A549 (cell line): Measurements from ENCODE around the gene SMAD3. TPM values are rescaled to one million over a fixed set of nuclear protein-coding genes. Genes with fewer than 3 reads are reported as not detected.
"Not testable (repeated sequence)": the region's sequence is repeated elsewhere in the genome, so short reads cannot be mapped to it uniquely, and the experiment has no call there.

Experiments used
- ATAC-seq, 2 experiments: fragments of 200-7000 bp in 1 of 2; fragments of >200 bp in 1 of 2; cut with Nextera tagmentation in 1 of 2; cut with Tn5 transposase in 1 of 2; 3 replicates each; pipeline versions ENCODE4 v1.8.0 to v1.9.1; 2018 to 2020; ENCODE audit warnings: mild to moderate bottlenecking in 1 of 2, moderate library complexity in 1 of 2
- CTCF ChIA-PET: fragments of 300-600 bp; sonication (Branson Sonifier 250); formaldehyde crosslinking; extraction: SDS; loops from one replicate; lab custom pipeline; 2021; ENCODE audit warnings: antibody characterized with exemption, inconsistent platforms; lab: Yijun Ruan, JAX
- POLR2A ChIA-PET: fragments of 350-600 bp; formaldehyde crosslinking; extraction: SDS; loops from one replicate; lab custom pipeline; 2021; ENCODE audit warnings: antibody characterized with exemption, inconsistent platforms; lab: Yijun Ruan, JAX
- DNase-seq, 2 experiments: peaks; one replicate each; pipeline versions ENCODE4 v3.0.0 to v3.0.0-alpha.2; 2011 to 2016; ENCODE audit warnings: low read depth in 1 of 2, low spot score in 1 of 2
- FAIRE-seq: peaks from 2 replicates; lab custom pipeline; 2011; peaks lifted over from hg19 to GRCh38; lab: Jason Lieb, UNC
- H3K27ac ChIP-seq, 2 experiments: fragments of >200 bp; sonication (Bioruptor Twin); formaldehyde crosslinking; 3 replicates each; pipeline ENCODE4 v1.5.1; 2016 to 2017
- H3K4me1 ChIP-seq: fragments of >200 bp; sonication (Bioruptor Twin); formaldehyde crosslinking; 3 replicates; pipeline ENCODE4 v1.6.1; 2016
- H3K4me2 ChIP-seq: fragments of >200 bp; sonication (Bioruptor Twin); formaldehyde crosslinking; 3 replicates; pipeline ENCODE4 v1.6.1; 2016
- H3K4me3 ChIP-seq: fragments of >200 bp; sonication (Bioruptor Twin); formaldehyde crosslinking; 3 replicates; pipeline ENCODE4 v1.5.1; 2016
- H3K9me3 ChIP-seq: fragments of >200 bp; sonication (Bioruptor Twin); formaldehyde crosslinking; 3 replicates; pipeline ENCODE4 v1.6.1; 2016
- CBX2 ChIP-seq: fragments of 200-600 bp; sonication (generic); IDR thresholded peaks from 2 replicates; pipeline ENCODE4 v1.6.1; 2016; ENCODE audit warnings: low read depth, mild to moderate bottlenecking, borderline replicate concordance
- CEBPB ChIP-seq, 2 experiments: fragments of >200 bp in 1 of 2; sonication (Bioruptor Twin) in 1 of 2; formaldehyde crosslinking in 1 of 2; IDR thresholded peaks; 2 replicates each; pipeline ENCODE4 v1.6.1; 2012 to 2016
- EHF ChIP-seq: fragments of 250-450 bp; sonication (Bioruptor Pico); IDR thresholded peaks from 2 replicates; pipeline ENCODE4 v1.5.0; 2020; ENCODE audit warnings: mild to moderate bottlenecking
- EHMT2 ChIP-seq: fragments of 200-600 bp; sonication (generic); IDR thresholded peaks from 2 replicates; pipeline ENCODE4 v1.6.1; 2016; ENCODE audit warnings: antibody characterized with exemption, low read depth, mild to moderate bottlenecking, moderate library complexity
- HOXA7 ChIP-seq: fragments of 250-450 bp; sonication (Bioruptor Pico); IDR thresholded peaks from 2 replicates; pipeline ENCODE4 v1.5.0; 2020; ENCODE audit warnings: mild to moderate bottlenecking, moderate library complexity
- JUN ChIP-seq, 2 experiments: fragments of >200 bp; sonication (Bioruptor Twin); formaldehyde crosslinking; IDR thresholded peaks; 2 replicates in 1 of 2; 3 replicates in 1 of 2; pipeline ENCODE4 v1.6.1; 2016 to 2017
- KDM1A ChIP-seq: fragments of 200-600 bp; sonication (generic); IDR thresholded peaks from 2 replicates; pipeline ENCODE4 v1.6.1; 2016; ENCODE audit warnings: low read depth, mild to moderate bottlenecking
- NFE2L2 ChIP-seq: fragments of 150-350 bp; conservative IDR thresholded peaks from 2 replicates; pipeline ENCODE4 v1.6.1; 2014; ENCODE audit warnings: low read length
- NR3C1 ChIP-seq: fragments of >200 bp; sonication (Bioruptor Twin); formaldehyde crosslinking; IDR thresholded peaks from 3 replicates; pipeline ENCODE4 v1.6.1; 2017
- SMC3 ChIP-seq: fragments of >200 bp; sonication (Bioruptor Twin); formaldehyde crosslinking; IDR thresholded peaks from 3 replicates; pipeline ENCODE4 v1.6.1; 2018; ENCODE audit warnings: inconsistent platforms
- SREBF2 ChIP-seq: fragments of 450-650 bp; IDR thresholded peaks from 2 replicates; pipeline ENCODE4 v1.6.1; 2014; ENCODE audit warnings: mild to moderate bottlenecking, moderate library complexity
- TFCP2L1 ChIP-seq: fragments of 250-450 bp; sonication (Bioruptor Pico); IDR thresholded peaks from 2 replicates; pipeline ENCODE4 v1.5.0; 2021; ENCODE audit warnings: mild to moderate bottlenecking
- TP53 ChIP-seq: fragments of 250-450 bp; sonication (Bioruptor Pico); IDR thresholded peaks from 2 replicates; pipeline ENCODE4 v1.5.0; 2021; ENCODE audit warnings: mild to moderate bottlenecking, moderate library complexity
- ZC3H11A ChIP-seq: fragments of 450-650 bp; IDR thresholded peaks from 2 replicates; pipeline ENCODE4 v1.6.1; 2014; ENCODE audit warnings: antibody characterized with exemption, mild to moderate bottlenecking
- ZFP36 ChIP-seq: fragments of 450-650 bp; IDR thresholded peaks from 2 replicates; pipeline ENCODE4 v1.6.1; 2014; ENCODE audit warnings: borderline replicate concordance; ENCODE audit not compliant: partially characterized antibody
- WGBS: methylation state at CpG from one replicate; pipeline ENCODE4 v1.1.6; 2017; ENCODE audit errors: missing lambda C conversion rate; 5-methylcytosine and 5-hydroxymethylcytosine counted together
- polyA plus RNA-seq, 4 experiments: library from polyadenylated mRNA; depleted of rRNA in 3 of 4; stranded (reverse); fragments of >200 nt; fragmentation: RNase III in 1 of 4; extraction: RNeasy Plus Mini Kit Qiagen cat#74134 plus additional on column Dnase treatment in 1 of 4; gene quantifications; 2 replicates in 3 of 4; 3 replicates in 1 of 4; pipeline ENCODE4 v1.2.3, GENCODE V29; 2011 to 2017
- TF ChIP-seq, protein P1 (sequence below): IDR thresholded peaks from 2 replicates; pipeline ENCODE4 v1.6.1; 2012
- TF ChIP-seq, protein P2 (sequence below): IDR thresholded peaks from 2 replicates; pipeline ENCODE4 v1.6.1; 2012; ENCODE audit warnings: low read depth, borderline replicate concordance
- TF ChIP-seq, protein P3 (sequence below): fragments of 250-450 bp; sonication (Bioruptor Pico); IDR thresholded peaks from 2 replicates; pipeline ENCODE4 v1.5.0; 2021; ENCODE audit warnings: mild to moderate bottlenecking, moderate library complexity, borderline replicate concordance
- TF ChIP-seq, protein P4 (sequence below): fragments of 450-650 bp; IDR thresholded peaks from 2 replicates; pipeline ENCODE4 v1.6.1; 2014; ENCODE audit warnings: antibody characterized with exemption

Gene SMAD3
- polyA plus RNA-seq, 2 of the 4 experiments (the other 2 are of a cell fraction): 74.6 to 77.2 TPM

DNA sequence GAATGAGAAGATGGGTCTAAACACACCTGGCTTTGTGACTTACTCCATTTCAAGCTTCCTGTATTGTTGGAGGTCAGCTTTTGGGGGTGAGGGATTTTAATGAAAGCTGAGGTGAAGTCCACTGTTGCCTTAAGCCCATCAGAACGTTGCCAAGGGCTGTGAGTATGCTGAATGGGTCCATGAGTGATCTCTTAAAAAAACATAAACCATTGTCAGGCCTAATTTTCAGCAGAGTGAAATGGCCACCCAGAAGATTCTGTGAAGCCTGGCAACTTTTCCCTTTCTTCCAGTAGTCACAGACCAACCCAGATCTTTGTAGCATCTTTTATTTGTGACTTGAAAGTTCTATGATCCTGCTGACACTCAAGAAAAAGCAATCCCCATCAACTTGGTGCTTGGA lies 87.0 kb downstream of the SMAD3 start:
- Histone ChIP-seq H3K4me3 (no peak overlapping the region), H3K4me1 (peaks cover 78% of the 10 kb centered on the region)
- no peak for DNase-seq
- 0 out of 5 replicates have a peak, but pooled peaks of 1 of the 2 experiments have one; percentile 14 for TF ChIP-seq JUN (IDR thresholded peaks at IDR 0.05)
- TF ChIP-seq TP53 (CRISPR knock-in tag): no peak
- TF ChIP-seq, all 56 proteins: peak for 1
- FAIRE-seq: no peak
- H3K4me2 ChIP-seq: peak overlapping the region; percentile 80
- ChIA-PET POLR2A (no interaction called here), CTCF (interaction anchor here (0.8 to 1.9 kb wide), 3 partner anchors 13 to 206 kb away, joined by 3 to 6 read pairs (median 5); no protein-coding TSS in a partner anchor)
- no peak for ATAC-seq
- no peaks in the 10 kb centered on the region for H3K9me3 ChIP-seq
- 12% methylated on average over 1 of the region's 1 CpG for WGBS
- H3K27ac ChIP-seq: peak overlapping the region; percentile 59 to 84

DNA sequence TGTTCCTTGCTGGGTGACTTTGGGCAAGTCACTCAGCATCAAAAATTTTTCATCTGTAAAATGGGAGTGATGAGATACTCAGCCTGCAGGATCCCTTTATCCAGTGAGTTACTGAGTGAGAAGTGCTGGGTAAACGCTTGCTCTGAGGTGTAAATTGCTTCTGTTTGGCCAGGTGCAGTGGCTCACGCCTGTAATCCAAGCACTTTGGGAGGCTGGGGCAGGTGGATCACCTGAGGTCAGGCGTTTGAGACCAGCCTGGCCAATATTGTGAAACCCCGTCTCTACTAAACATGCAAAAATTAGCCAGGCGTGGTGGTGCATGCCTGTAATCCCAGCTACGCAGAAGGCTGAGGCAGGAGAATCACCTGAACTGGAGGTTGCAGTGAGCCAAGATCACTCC lies 87.6 kb downstream of the SMAD3 start:
- CTCF ChIA-PET: interaction anchor here (1.7 kb wide), 1 partner anchor 206 kb away, joined by 6 read pairs; no protein-coding TSS in a partner anchor
- H3K4me3 ChIP-seq, FAIRE-seq, DNase-seq, ATAC-seq, H3K9me3 ChIP-seq, POLR2A ChIA-PET: not testable (repeated sequence)
- peak overlapping the region; percentile 80 for H3K4me2 ChIP-seq
- peaks cover 78% of the 10 kb centered on the region for H3K4me1 ChIP-seq
- H3K27ac ChIP-seq: peak overlapping the region; percentile 59 to 84
- WGBS: 83% methylated on average over 6 of the region's 6 CpGs
- TF ChIP-seq JUN (IDR thresholded peaks at IDR 0.05): peak in 1 of 2 experiments; percentile 37; a peak in 1 of 5 replicates

DNA sequence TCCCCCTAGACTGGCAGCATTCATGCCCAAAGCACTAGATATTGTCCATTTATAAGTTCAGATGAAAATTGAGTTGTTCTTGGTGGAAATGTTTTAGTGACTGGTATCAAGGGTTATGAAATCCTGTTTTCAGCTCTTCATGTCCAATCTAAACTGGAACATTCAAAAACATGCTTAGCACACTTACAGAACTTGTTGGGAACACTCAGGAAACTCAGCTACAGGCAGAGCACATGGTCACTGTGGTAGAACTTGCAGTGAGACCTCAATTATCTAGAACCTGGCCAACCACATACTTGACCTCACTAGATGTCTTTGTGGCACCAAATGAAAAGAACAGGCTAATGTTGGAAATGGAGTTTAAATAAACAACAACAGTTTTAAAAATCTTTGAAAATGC lies 88.8 kb downstream of the SMAD3 start:
- TF ChIP-seq ZC3H11A (no peak), TP53 (CRISPR knock-in tag) (peak; percentile 51; the same call in 1 of the 2 replicates)
- Histone ChIP-seq H3K27ac (peak overlapping the region; percentile 59 to 84; a peak in 5 of 6 replicates), H3K4me1 (peaks cover 78% of the 10 kb centered on the region), H3K4me2 (no peak overlapping the region), H3K9me3 (no peaks in the 10 kb centered on the region), H3K4me3 (no peak overlapping the region)
- no peak for ATAC-seq
- no peak for FAIRE-seq
- POLR2A ChIA-PET: interaction anchor here (0.6 to 1.1 kb wide), 2 partner anchors 24 to 88 kb away, joined by 3 read pairs; partner anchors contain the start of gene SMAD3
- no peak for DNase-seq
- CTCF ChIA-PET: interaction anchor here (0.8 to 4.8 kb wide), 6 partner anchors 11 to 208 kb away, joined by 3 to 18 read pairs (median 4); no protein-coding TSS in a partner anchor

DNA sequence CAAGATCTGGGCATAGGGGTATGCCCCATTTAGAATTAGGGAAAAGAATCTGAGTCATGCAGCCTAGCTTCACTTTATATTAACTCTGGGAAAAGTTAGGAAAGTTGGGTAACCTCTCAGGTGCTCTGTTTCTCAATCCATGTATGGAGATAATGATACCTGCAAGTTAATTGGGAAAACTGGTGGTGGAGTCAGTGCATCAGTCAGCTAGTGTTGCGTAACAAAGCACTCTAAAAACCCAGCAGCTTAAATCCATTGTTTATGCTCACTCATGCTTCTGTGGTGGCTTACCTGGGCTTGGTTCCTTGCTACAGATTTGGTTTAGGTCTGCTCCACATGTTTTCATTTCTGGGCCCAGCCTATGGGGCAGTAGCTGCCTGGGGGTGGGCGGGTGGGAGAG lies 91.0 kb downstream of the SMAD3 start:
- DNase-seq: no peak
- 95% methylated on average over 1 of the region's 2 CpGs for WGBS
- peak overlapping the region in 1 of 2 experiments; percentile 71; a peak in 3 of 6 replicates for H3K27ac ChIP-seq

DNA sequence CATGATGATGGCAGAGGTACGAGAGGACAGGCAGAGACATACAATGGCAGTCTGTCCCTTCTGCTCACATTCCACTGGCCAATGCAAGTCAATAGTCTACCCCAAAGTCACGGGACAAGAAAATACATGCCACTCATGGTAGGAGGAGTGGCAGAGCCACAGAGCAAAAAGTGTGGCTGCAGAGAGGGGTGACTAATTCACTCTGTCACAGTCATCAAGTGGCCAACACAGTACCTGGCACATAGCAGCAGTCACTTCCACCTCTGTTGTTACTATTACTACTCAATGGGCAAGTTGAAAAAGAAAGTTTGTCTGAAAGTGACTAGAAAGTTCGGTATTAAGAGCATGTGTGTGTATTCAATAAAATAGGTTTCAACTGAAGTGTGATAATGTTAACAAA lies 91.4 kb downstream of the SMAD3 start:
- ATAC-seq (no peak), FAIRE-seq (no peak), DNase-seq (no peak)
- Histone ChIP-seq H3K4me2 (no peak overlapping the region), H3K27ac (peak overlapping the region in 1 of 2 experiments; percentile 71; a peak in 3 of 6 replicates), H3K4me1 (peaks cover 82% of the 10 kb centered on the region), H3K9me3 (no peaks in the 10 kb centered on the region), H3K4me3 (no peak overlapping the region)
- ChIA-PET CTCF (interaction anchor here (1.1 to 4.8 kb wide), 2 partner anchors 14 to 211 kb away, joined by 4 to 18 read pairs; no protein-coding TSS in a partner anchor), POLR2A (no interaction called here)
- WGBS: 93% methylated on average over 3 of the region's 3 CpGs
- TF ChIP-seq ZFP36 (no peak), CBX2 (no peak), KDM1A (no peak), EHF (CRISPR knock-in tag) (no peak), HOXA7 (CRISPR knock-in tag) (no peak), SMC3 (no peak), SREBF2 (no peak), EHMT2 (no peak), NR3C1 (no peak)
- TF ChIP-seq, protein P1, sequence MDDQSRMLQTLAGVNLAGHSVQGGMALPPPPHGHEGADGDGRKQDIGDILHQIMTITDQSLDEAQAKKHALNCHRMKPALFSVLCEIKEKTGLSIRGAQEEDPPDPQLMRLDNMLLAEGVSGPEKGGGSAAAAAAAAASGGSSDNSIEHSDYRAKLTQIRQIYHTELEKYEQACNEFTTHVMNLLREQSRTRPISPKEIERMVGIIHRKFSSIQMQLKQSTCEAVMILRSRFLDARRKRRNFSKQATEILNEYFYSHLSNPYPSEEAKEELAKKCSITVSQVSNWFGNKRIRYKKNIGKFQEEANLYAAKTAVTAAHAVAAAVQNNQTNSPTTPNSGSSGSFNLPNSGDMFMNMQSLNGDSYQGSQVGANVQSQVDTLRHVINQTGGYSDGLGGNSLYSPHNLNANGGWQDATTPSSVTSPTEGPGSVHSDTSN: no peak
- TF ChIP-seq, protein P2, sequence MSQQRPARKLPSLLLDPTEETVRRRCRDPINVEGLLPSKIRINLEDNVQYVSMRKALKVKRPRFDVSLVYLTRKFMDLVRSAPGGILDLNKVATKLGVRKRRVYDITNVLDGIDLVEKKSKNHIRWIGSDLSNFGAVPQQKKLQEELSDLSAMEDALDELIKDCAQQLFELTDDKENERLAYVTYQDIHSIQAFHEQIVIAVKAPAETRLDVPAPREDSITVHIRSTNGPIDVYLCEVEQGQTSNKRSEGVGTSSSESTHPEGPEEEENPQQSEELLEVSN: no peak

More for the DNA sequence above, 91.0 kb downstream of the SMAD3 start:
- Histone ChIP-seq H3K4me1 (peaks cover 82% of the 10 kb centered on the region), H3K4me3 (no peak overlapping the region), H3K9me3 (no peaks in the 10 kb centered on the region), H3K4me2 (no peak overlapping the region)
- ATAC-seq: no peak
- TF ChIP-seq, protein P3, sequence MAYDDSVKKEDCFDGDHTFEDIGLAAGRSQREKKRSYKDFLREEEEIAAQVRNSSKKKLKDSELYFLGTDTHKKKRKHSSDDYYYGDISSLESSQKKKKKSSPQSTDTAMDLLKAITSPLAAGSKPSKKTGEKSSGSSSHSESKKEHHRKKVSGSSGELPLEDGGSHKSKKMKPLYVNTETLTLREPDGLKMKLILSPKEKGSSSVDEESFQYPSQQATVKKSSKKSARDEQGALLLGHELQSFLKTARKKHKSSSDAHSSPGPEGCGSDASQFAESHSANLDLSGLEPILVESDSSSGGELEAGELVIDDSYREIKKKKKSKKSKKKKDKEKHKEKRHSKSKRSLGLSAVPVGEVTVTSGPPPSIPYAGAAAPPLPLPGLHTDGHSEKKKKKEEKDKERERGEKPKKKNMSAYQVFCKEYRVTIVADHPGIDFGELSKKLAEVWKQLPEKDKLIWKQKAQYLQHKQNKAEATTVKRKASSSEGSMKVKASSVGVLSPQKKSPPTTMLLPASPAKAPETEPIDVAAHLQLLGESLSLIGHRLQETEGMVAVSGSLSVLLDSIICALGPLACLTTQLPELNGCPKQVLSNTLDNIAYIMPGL (CRISPR knock-in tag): no peak
- no peak for TF ChIP-seq NFE2L2
- TF ChIP-seq, protein P4, sequence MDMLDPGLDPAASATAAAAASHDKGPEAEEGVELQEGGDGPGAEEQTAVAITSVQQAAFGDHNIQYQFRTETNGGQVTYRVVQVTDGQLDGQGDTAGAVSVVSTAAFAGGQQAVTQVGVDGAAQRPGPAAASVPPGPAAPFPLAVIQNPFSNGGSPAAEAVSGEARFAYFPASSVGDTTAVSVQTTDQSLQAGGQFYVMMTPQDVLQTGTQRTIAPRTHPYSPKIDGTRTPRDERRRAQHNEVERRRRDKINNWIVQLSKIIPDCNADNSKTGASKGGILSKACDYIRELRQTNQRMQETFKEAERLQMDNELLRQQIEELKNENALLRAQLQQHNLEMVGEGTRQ: no peak
- TF ChIP-seq CEBPB (IDR thresholded peaks at IDR 0.05): peak in 1 of 2 experiments; percentile 81; a peak in 3 of 4 replicates
- TF ChIP-seq ZFP36: no peak
- TF ChIP-seq TFCP2L1 (CRISPR knock-in tag): no peak
- CTCF ChIA-PET: interaction anchor here (0.8 to 4.8 kb wide), 5 partner anchors 9 to 210 kb away, joined by 3 to 18 read pairs (median 5); no protein-coding TSS in a partner anchor
- POLR2A ChIA-PET: no interaction called here
- FAIRE-seq: no peak
